ENCODE data around the gene MRPS27. TPM values are rescaled to one million over a fixed set of nuclear protein-coding genes. Genes with fewer than 3 reads are reported as not detected.

MRPS27 gene
- total RNA-seq, 1 donor from 2014 or later = 28.2 TPM

- no peak for DNase-seq (ENCODE audit: low spot score in 2 of 2)
- peak overlapping the region; percentile 63 to 65 for H3K27ac ChIP-seq
- H3K27me3 ChIP-seq = no peaks in the 10 kb centered on the region
- intact Hi-C loops (cut with DNase I) = no loop called here
- H3K36me3 ChIP-seq = peaks cover 26 to 72% of the 10 kb centered on the region in 2 donors
- no peaks in the 10 kb centered on the region for H3K9me3 ChIP-seq
- peaks cover 6 to 29% of the 10 kb centered on the region in 2 donors for H3K4me1 ChIP-seq
- TF ChIP-seq, protein P1, sequence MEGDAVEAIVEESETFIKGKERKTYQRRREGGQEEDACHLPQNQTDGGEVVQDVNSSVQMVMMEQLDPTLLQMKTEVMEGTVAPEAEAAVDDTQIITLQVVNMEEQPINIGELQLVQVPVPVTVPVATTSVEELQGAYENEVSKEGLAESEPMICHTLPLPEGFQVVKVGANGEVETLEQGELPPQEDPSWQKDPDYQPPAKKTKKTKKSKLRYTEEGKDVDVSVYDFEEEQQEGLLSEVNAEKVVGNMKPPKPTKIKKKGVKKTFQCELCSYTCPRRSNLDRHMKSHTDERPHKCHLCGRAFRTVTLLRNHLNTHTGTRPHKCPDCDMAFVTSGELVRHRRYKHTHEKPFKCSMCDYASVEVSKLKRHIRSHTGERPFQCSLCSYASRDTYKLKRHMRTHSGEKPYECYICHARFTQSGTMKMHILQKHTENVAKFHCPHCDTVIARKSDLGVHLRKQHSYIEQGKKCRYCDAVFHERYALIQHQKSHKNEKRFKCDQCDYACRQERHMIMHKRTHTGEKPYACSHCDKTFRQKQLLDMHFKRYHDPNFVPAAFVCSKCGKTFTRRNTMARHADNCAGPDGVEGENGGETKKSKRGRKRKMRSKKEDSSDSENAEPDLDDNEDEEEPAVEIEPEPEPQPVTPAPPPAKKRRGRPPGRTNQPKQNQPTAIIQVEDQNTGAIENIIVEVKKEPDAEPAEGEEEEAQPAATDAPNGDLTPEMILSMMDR (IDR thresholded peaks at IDR 0.05) = no peak
- H3K4me3 ChIP-seq = no peak overlapping the region
Measured at GRCh38 chr5:72191404-72191803, 128.6 kb downstream of the MRPS27 start.

GRCh38 chr5:72189146-72189545 lies 130.9 kb downstream of the MRPS27 start:
- Histone ChIP-seq H3K4me1 (peaks cover 15 to 50% of the 10 kb centered on the region in 2 donors), H3K27me3 (no peaks in the 10 kb centered on the region), H3K4me3 (no peak overlapping the region), H3K27ac (peak overlapping the region; percentile 43 to 62), H3K36me3 (peaks cover 10 to 69% of the 10 kb centered on the region in 2 donors), H3K9me3 (no peaks in the 10 kb centered on the region)
- intact Hi-C loops (cut with DNase I) = loop anchor here (5.0 kb wide), 1 partner anchor 67 kb away; no protein-coding TSS in a partner anchor
- TF ChIP-seq, protein P1 (IDR thresholded peaks at IDR 0.05) = no peak
- DNase-seq (ENCODE audit: low spot score in 2 of 2) = no peak

DNA sequence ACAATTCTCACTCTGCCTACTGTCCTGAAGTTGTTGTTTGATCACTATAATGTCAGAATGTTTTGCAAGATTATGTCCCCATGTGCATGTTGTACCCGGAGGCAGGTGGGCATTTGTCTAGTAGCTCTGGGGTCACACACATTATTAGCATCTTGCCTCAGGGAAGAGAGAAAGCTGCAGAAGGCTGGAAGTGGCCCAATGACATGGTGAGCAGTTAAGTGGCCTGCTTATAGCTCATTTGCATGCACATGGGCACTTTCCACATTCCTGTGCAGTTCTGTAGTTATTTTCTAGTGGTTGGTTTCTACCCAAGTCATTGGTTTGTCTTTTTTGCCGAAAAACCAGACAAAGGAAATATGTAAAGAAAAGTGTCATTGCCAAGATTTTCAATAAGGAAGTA lies 131.9 kb downstream of the MRPS27 start:
- Histone ChIP-seq H3K27me3 (no peaks in the 10 kb centered on the region), H3K9me3 (no peaks in the 10 kb centered on the region), H3K27ac (peak overlapping the region; percentile 43 to 62), H3K4me3 (no peak overlapping the region), H3K4me1 (peaks cover 15 to 59% of the 10 kb centered on the region in 2 donors), H3K36me3 (peaks cover 9 to 67% of the 10 kb centered on the region in 2 donors)
- TF ChIP-seq, protein P1 (IDR thresholded peaks at IDR 0.05) = no peak
- intact Hi-C loops (cut with DNase I) = loop anchor here (5.0 kb wide), 1 partner anchor 66 kb away; no protein-coding TSS in a partner anchor
- DNase-seq (ENCODE audit: low spot score in 2 of 2) = no peak

- TF ChIP-seq, protein P1 (IDR thresholded peaks at IDR 0.05) = no peak
- Histone ChIP-seq H3K4me3 (no peak overlapping the region), H3K27me3 (no peaks in the 10 kb centered on the region), H3K27ac (peak overlapping the region; percentile 43 to 88), H3K36me3 (peaks cover 9 to 67% of the 10 kb centered on the region in 2 donors), H3K9me3 (no peaks in the 10 kb centered on the region), H3K4me1 (peaks cover 17 to 65% of the 10 kb centered on the region in 2 donors)
- intact Hi-C loops (cut with DNase I) = loop anchor here (5.0 kb wide), 1 partner anchor 65 kb away; no protein-coding TSS in a partner anchor
- DNase-seq (ENCODE audit: low spot score in 2 of 2) = no peak
Measured at GRCh38 chr5:72187388-72188075, 132.5 kb downstream of the MRPS27 start.

GRCh38 chr5:72185496-72186329 lies 134.3 kb downstream of the MRPS27 start:
- H3K27me3 ChIP-seq = no peaks in the 10 kb centered on the region
- TF ChIP-seq, protein P1 (IDR thresholded peaks at IDR 0.05) = no peak
- peaks cover 16 to 69% of the 10 kb centered on the region in 2 donors for H3K4me1 ChIP-seq
- intact Hi-C loops (cut with DNase I) = loop anchor here (5.0 kb wide), 1 partner anchor 63 kb away; no protein-coding TSS in a partner anchor
- H3K9me3 ChIP-seq = no peaks in the 10 kb centered on the region
- peak overlapping the region; percentile 15 to 88 for H3K27ac ChIP-seq
- no peak for DNase-seq (ENCODE audit: low spot score in 2 of 2)
- peak overlapping the region in 1 of 2 donors; percentile 3 for H3K4me3 ChIP-seq
- peaks cover 9 to 65% of the 10 kb centered on the region in 2 donors for H3K36me3 ChIP-seq

All from ascending aorta (tissue), 2 donors.